SU-DHL-6 (cell line): ENCODE results near the gene SLC45A1.

Experiments
- H2AFZ ChIP-seq: fragments of 200-600 bp; sonication (generic); 2 replicates; pipeline ENCODE4 v1.6.1; 2014; ENCODE audit warnings: low read depth, mild to moderate bottlenecking, moderate library complexity, mixed read lengths, antibody characterized with exemption, low read length; ENCODE audit not compliant: severe bottlenecking
- H3F3A ChIP-seq: fragments of 200-600 bp; shearing (Covaris generic); 2 replicates; pipeline ENCODE4 v1.6.0; 2016; ENCODE audit warnings: antibody characterized with exemption, mild to moderate bottlenecking; ENCODE audit not compliant: insufficient read depth
- H3K27ac ChIP-seq: fragments of 200-600 bp; sonication (generic); 2 replicates; pipeline ENCODE4 v1.5.1; 2016; ENCODE audit warnings: low read depth, mild to moderate bottlenecking, low read length, moderate library complexity, mixed read lengths
- H3K27me3 ChIP-seq: fragments of 200-600 bp; sonication (generic), shearing (Covaris generic); 2 replicates; pipeline ENCODE4 v1.6.0; 2014; ENCODE audit warnings: mild to moderate bottlenecking, low read length
- H3K36me3 ChIP-seq: fragments of 200-600 bp; sonication (generic); 2 replicates; pipeline ENCODE4 v1.6.1; 2014; ENCODE audit warnings: mild to moderate bottlenecking, low read length, mixed read lengths
- H3K4me2 ChIP-seq: fragments of 300-600, 200-600 bp; shearing (Covaris generic), sonication (generic); 2 replicates; pipeline ENCODE4 v1.6.0; 2014; ENCODE audit warnings: low read length, low read depth, mild to moderate bottlenecking; ENCODE audit not compliant: poor library complexity, severe bottlenecking
- H3K4me3 ChIP-seq: fragments of 200-600 bp; sonication (generic); 2 replicates; pipeline ENCODE4 v1.5.1; 2014; ENCODE audit warnings: antibody characterized with exemption, low read length, mild to moderate bottlenecking, mixed read lengths; ENCODE audit not compliant: insufficient read depth, poor library complexity, severe bottlenecking
- H3K79me2 ChIP-seq: fragments of 200-600 bp; sonication (generic); 2 replicates; pipeline ENCODE4 v1.6.1; 2014; ENCODE audit warnings: mild to moderate bottlenecking, low read length, moderate library complexity; ENCODE audit not compliant: insufficient read depth
- H3K9ac ChIP-seq: fragments of 200-600 bp; sonication (generic); 2 replicates; pipeline ENCODE4 v1.7.0; 2014; ENCODE audit warnings: mild to moderate bottlenecking, low read length
- H3K9me2 ChIP-seq: fragments of 200-600 bp; sonication (generic); replicated peaks from 2 replicates; pipeline ENCODE4 v1.6.1; 2014; ENCODE audit warnings: low read length; ENCODE audit not compliant: insufficient read depth
- H3K9me3 ChIP-seq: fragments of 200-600 bp; sonication (generic); 2 replicates; pipeline ENCODE4 v1.6.1; 2014; ENCODE audit warnings: low read length, mixed read lengths; ENCODE audit not compliant: insufficient read depth
- H4K20me1 ChIP-seq: fragments of 200-600 bp; sonication (generic); 2 replicates; pipeline ENCODE4 v1.6.1; 2014; ENCODE audit warnings: low read depth, mild to moderate bottlenecking, antibody characterized with exemption, low read length, moderate library complexity, mixed read lengths
- EZH2phosphoT487 ChIP-seq: fragments of 200-600 bp; sonication (generic), shearing (Covaris generic); conservative IDR thresholded peaks from 2 replicates; pipeline ENCODE4 v1.6.1; 2018; ENCODE audit warnings: mild to moderate bottlenecking, antibody characterized with exemption, low read length, moderate library complexity, mixed read lengths
- TF ChIP-seq, protein P1 (sequence below): fragments of 200-600 bp; sonication (generic); IDR thresholded peaks from one replicate; pipeline ENCODE4 v1.5.1; 2017; ENCODE audit warnings: antibody characterized with exemption, mild to moderate bottlenecking, low read length, moderate library complexity; ENCODE audit not compliant: insufficient read depth, poor library complexity, severe bottlenecking

Gene SLC45A1

GRCh38 chr1:8390707-8391106, 72.8 kb downstream of the SLC45A1 start:
- Histone ChIP-seq H3K9ac (no peak overlapping the region), H3K9me2 (no peaks in the 10 kb centered on the region), H3K27me3 (no peaks in the 10 kb centered on the region), H2AFZ (no peak overlapping the region), H3K27ac (no peak overlapping the region), H4K20me1 (peaks cover 49% of the 10 kb centered on the region), H3K79me2 (peaks cover 97% of the 10 kb centered on the region), H3K4me3 (no peak overlapping the region), H3K9me3 (no peaks in the 10 kb centered on the region), H3F3A (peaks cover 12% of the 10 kb centered on the region), H3K36me3 (peaks cover 20% of the 10 kb centered on the region), H3K4me2 (no peak overlapping the region)
- no peak for TF ChIP-seq EZH2phosphoT487
- TF ChIP-seq, protein P1, sequence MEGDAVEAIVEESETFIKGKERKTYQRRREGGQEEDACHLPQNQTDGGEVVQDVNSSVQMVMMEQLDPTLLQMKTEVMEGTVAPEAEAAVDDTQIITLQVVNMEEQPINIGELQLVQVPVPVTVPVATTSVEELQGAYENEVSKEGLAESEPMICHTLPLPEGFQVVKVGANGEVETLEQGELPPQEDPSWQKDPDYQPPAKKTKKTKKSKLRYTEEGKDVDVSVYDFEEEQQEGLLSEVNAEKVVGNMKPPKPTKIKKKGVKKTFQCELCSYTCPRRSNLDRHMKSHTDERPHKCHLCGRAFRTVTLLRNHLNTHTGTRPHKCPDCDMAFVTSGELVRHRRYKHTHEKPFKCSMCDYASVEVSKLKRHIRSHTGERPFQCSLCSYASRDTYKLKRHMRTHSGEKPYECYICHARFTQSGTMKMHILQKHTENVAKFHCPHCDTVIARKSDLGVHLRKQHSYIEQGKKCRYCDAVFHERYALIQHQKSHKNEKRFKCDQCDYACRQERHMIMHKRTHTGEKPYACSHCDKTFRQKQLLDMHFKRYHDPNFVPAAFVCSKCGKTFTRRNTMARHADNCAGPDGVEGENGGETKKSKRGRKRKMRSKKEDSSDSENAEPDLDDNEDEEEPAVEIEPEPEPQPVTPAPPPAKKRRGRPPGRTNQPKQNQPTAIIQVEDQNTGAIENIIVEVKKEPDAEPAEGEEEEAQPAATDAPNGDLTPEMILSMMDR = no peak

DNA sequence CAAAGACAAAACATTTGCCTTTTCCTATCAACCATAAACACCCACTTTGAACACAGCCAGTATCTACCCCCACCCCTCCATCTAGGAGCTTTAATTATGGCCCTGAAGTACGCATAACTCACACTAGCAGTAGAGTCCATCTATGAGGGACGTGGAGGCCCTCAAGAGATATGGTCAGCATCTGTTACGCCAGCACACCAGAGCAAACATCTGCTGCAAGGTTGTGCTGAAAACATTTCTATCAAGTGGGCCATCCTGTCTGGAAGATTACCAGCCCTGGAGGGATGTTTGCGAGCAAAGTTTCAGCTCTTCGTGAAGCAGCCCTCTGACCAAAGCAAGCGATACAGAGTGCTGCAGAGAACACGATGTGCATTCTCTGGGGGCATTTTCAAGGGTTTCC, 74.6 kb downstream of the SLC45A1 start:
- Histone ChIP-seq H3K9ac (no peak overlapping the region), H3K4me3 (no peak overlapping the region), H3F3A (peaks cover 25% of the 10 kb centered on the region; the same call in 1 of the 2 replicates), H3K79me2 (peaks cover 99% of the 10 kb centered on the region), H4K20me1 (peaks cover 35% of the 10 kb centered on the region), H3K4me2 (no peak overlapping the region), H3K36me3 (peaks cover 20% of the 10 kb centered on the region), H3K9me3 (no peaks in the 10 kb centered on the region), H2AFZ (no peak overlapping the region), H3K27me3 (no peaks in the 10 kb centered on the region), H3K9me2 (no peaks in the 10 kb centered on the region), H3K27ac (no peak overlapping the region)
- no peak for TF ChIP-seq EZH2phosphoT487
- TF ChIP-seq, protein P1 = no peak
